C4-2B (cell line): ENCODE results near the gene MAPK8IP3.

Source experiments
- H3K27ac ChIP-seq: fragments of 450-650 bp; 2 replicates; pipeline ENCODE4 v1.5.1; 2017
- CTCF ChIP-seq: fragments of 450-650 bp; conservative IDR thresholded peaks from 2 replicates; pipeline ENCODE4 v1.5.1; 2017; ENCODE audit warnings: mild to moderate bottlenecking
- ZFX ChIP-seq: fragments of 450-650 bp; IDR thresholded peaks from 2 replicates; pipeline ENCODE4 v1.6.1; 2017

Gene MAPK8IP3

GRCh38 chr16:1749152-1750117 lies 43.4 kb downstream of the MAPK8IP3 start:
- TF ChIP-seq ZFX (no peak), CTCF (no peak)
- no peak overlapping the region for H3K27ac ChIP-seq

GRCh38 chr16:1751946-1752345 lies 46.0 kb downstream of the MAPK8IP3 start:
- no peak overlapping the region for H3K27ac ChIP-seq
- no peak for TF ChIP-seq CTCF

GRCh38 chr16:1752853-1753252 lies 46.9 kb downstream of the MAPK8IP3 start:
- H3K27ac ChIP-seq: no peak overlapping the region
- no peak for TF ChIP-seq CTCF
- TF ChIP-seq ZFX: no peak

- H3K27ac ChIP-seq: no peak overlapping the region
- no peak for TF ChIP-seq ZFX
- no peak for TF ChIP-seq CTCF
Observed at GRCh38 chr16:1754204-1754603, 48.2 kb downstream of the MAPK8IP3 start.

- TF ChIP-seq CTCF: no peak
- no peak for TF ChIP-seq ZFX
- no peak overlapping the region for H3K27ac ChIP-seq
Observed at GRCh38 chr16:1757714-1758461, 51.9 kb downstream of the MAPK8IP3 start.

GRCh38 chr16:1758923-1759322 lies 52.9 kb downstream of the MAPK8IP3 start:
- TF ChIP-seq ZFX (no peak), CTCF (no peak)
- no peak overlapping the region for H3K27ac ChIP-seq

- H3K27ac ChIP-seq: no peak overlapping the region
- TF ChIP-seq CTCF (no peak), ZFX (no peak)
Observed at GRCh38 chr16:1759511-1759910, 53.5 kb downstream of the MAPK8IP3 start.
